ENCODE measurements around the gene LRP1B. TPM values are rescaled to one million over a fixed set of nuclear protein-coding genes. Genes with fewer than 3 reads are reported as not detected.

Gene LRP1B
- total and polyA plus RNA-seq, 2 of the 8 experiments (the other 6 are each of a cell fraction or from before 2014, with no cell fraction given) = 0.03 TPM; not detected in 1

- Histone ChIP-seq H2BK15ac (ENCODE audit: low read length) (no peak overlapping the region), H2AFZ (ENCODE audit: low read length) (no peak overlapping the region), H4K5ac (ENCODE audit: insufficient read length, low read depth, low read length) (no peak overlapping the region), H3K4me2 (ENCODE audit: insufficient read depth in 1 of 2, low read depth in 2 of 2, low read length in 2 of 2) (no peak overlapping the region), H2BK120ac (replicated peaks; ENCODE audit: low read depth, low read length) (no peak overlapping the region), H3K79me1 (ENCODE audit: low read depth, low read length) (no peaks in the 10 kb centered on the region), H3K4ac (replicated peaks; ENCODE audit: insufficient read length, low read depth, low read length) (no peak overlapping the region), H3K36me3 (ENCODE audit: control insufficient read depth in 2 of 4, insufficient read depth in 4 of 4, low read length in 3 of 4) (no peaks in the 10 kb centered on the region), H3K27ac (ENCODE audit: low read depth, low read length) (no peak overlapping the region), H3K56ac (replicated peaks; ENCODE audit: insufficient read length, low read depth, low read length) (no peak overlapping the region), H3K4me1 (replicated peaks in 1 of 4; ENCODE audit: control insufficient read depth in 3 of 4, insufficient read depth in 4 of 4, low read length in 3 of 4) (no peaks in the 10 kb centered on the region), H4K91ac (replicated peaks; ENCODE audit: insufficient read length, low read length) (no peak overlapping the region), H4K20me1 (replicated peaks in 1 of 2; ENCODE audit: control insufficient read depth in 1 of 2, insufficient read depth in 2 of 2, low read length in 2 of 2) (no peaks in the 10 kb centered on the region), H3K9me3 (ENCODE audit: insufficient read depth in 2 of 2, low read depth in 1 of 2, low read length in 1 of 2) (no peaks in the 10 kb centered on the region), H3K18ac (ENCODE audit: extremely low read depth, low read length) (no peak overlapping the region), H4K8ac (ENCODE audit: extremely low read depth, insufficient read depth, low read length) (no peak overlapping the region), H2BK12ac (ENCODE audit: low read depth, low read length) (no peak overlapping the region), H3K9ac (replicated peaks in 1 of 4; ENCODE audit: extremely low read depth in 1 of 4, low read depth in 3 of 4, low read length in 3 of 4) (no peak overlapping the region), H3K23ac (ENCODE audit: insufficient read length) (no peak overlapping the region), H3K4me3 (ENCODE audit: extremely low read depth in 1 of 4, insufficient read depth in 2 of 4, low read depth in 3 of 4, low read length in 4 of 4) (no peak overlapping the region), H3K23me2 (ENCODE audit: low read depth, low read length) (no peaks in the 10 kb centered on the region), H2BK20ac (ENCODE audit: low read length) (no peak overlapping the region), H3K27me3 (replicated peaks in 1 of 4; ENCODE audit: control insufficient read depth in 3 of 4, extremely low read depth in 1 of 4, insufficient read depth in 3 of 4, low read length in 3 of 4) (no peaks in the 10 kb centered on the region), H3K14ac (ENCODE audit: insufficient read length) (no peak overlapping the region), H2BK5ac (ENCODE audit: low read depth, low read length) (no peak overlapping the region), H3K79me2 (ENCODE audit: control insufficient read depth in 1 of 2, insufficient read depth in 2 of 2, low read length in 2 of 2) (no peaks in the 10 kb centered on the region), H2AK5ac (ENCODE audit: low read depth, low read length) (no peak overlapping the region)
- POLR2A ChIA-PET (ENCODE audit: partially characterized antibody) = no interaction called here
- DNase-seq (ENCODE audit: low read depth in 1 of 2, low spot score in 2 of 2) (no peak), FAIRE-seq (no peak)
- whole genome bisulfite sequencing, 2 experiments (ENCODE audit: extremely low coverage in 1 of 2, insufficient coverage in 1 of 2, insufficient read length in 1 of 2, insufficient replicate concordance in 2 of 2, low coverage in 1 of 2, low lambda C conversion rate in 2 of 2, missing lambda C conversion rate in 1 of 2) = 95% methylated on average over 2 of the region's 2 CpGs; no CpG with 5 or more reads in 1 of the 2 experiments
- CTCF ChIA-PET (ENCODE audit: partially characterized antibody) = no interaction called here
- TF ChIP-seq PHF8 (conservative IDR thresholded peaks at IDR 0.05; ENCODE audit: low read depth, low read length) (no peak), SRF (IDR thresholded peaks at IDR 0.05; ENCODE audit: low read depth, low read length) (no peak), SP1 (IDR thresholded peaks at IDR 0.05; ENCODE audit: low read depth, low read length) (no peak), KDM5A (IDR thresholded peaks at IDR 0.05; ENCODE audit: low read length) (no peak), HDAC6 (IDR thresholded peaks at IDR 0.05; ENCODE audit: low read depth, low read length) (no peak), BACH1 (IDR thresholded peaks at IDR 0.05; ENCODE audit: low read length) (no peak), JUND (IDR thresholded peaks at IDR 0.05; ENCODE audit: low read length) (no peak), FOSL1 (IDR thresholded peaks at IDR 0.05; ENCODE audit: insufficient read depth, low read depth, low read length) (no peak), HDAC2 (IDR thresholded peaks at IDR 0.05; ENCODE audit: borderline replicate concordance in 1 of 2, low read depth in 2 of 2, low read length in 2 of 2) (no peak), RXRA (IDR thresholded peaks at IDR 0.05; ENCODE audit: insufficient read depth, low read depth, low read length) (no peak), CTBP2 (IDR thresholded peaks at IDR 0.05; ENCODE audit: borderline replicate concordance, insufficient read depth, insufficient read length, low read length) (no peak), TAF7 (optimal IDR thresholded peaks at IDR 0.05; ENCODE audit: borderline replicate concordance, low read depth, low read length) (no peak), TAF1 (IDR thresholded peaks at IDR 0.05; ENCODE audit: low read depth, low read length) (no peak), EP300 (IDR thresholded peaks at IDR 0.05; ENCODE audit: borderline replicate concordance in 1 of 2, low read depth in 2 of 2, low read length in 2 of 2) (no peak), CREB1 (IDR thresholded peaks at IDR 0.05) (no peak)
Measured at GRCh38 chr2:142144547-142144946, 13.7 kb upstream of the LRP1B start.

Data from H1 (cell line).